ENCODE data around the gene MRPL10. TPM values are rescaled to one million over a fixed set of nuclear protein-coding genes. Genes with fewer than 3 reads are reported as not detected.

Gene MRPL10
- total RNA-seq, 1 experiment from 2014 or later = 67.2 TPM

DNA sequence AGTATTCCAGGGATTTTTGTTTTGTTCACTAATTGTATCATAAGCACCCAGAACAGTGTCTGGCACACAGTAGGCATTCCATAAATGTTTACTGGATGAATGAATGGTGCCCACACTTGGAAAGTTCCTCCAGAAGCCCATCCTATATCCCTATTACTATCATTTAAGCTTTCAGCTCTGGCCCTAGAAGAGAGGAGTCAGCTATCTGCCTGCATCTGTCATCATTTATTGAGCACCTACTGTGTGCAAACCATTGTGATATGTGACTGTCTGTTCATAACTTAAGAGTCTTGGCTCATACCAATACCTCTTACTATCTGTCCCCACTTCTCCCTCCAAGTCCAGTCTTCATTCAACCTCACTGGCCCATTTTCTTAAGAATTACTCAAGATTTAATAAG, 39.7 kb upstream of the MRPL10 start:
- H4K8ac ChIP-seq (replicated peaks; ENCODE audit: insufficient read length, low read depth, low read length) = no peak overlapping the region
- no peak overlapping the region for H2BK12ac ChIP-seq (ENCODE audit: insufficient read length, low read depth, low read length)
- TF ChIP-seq, protein P1, sequence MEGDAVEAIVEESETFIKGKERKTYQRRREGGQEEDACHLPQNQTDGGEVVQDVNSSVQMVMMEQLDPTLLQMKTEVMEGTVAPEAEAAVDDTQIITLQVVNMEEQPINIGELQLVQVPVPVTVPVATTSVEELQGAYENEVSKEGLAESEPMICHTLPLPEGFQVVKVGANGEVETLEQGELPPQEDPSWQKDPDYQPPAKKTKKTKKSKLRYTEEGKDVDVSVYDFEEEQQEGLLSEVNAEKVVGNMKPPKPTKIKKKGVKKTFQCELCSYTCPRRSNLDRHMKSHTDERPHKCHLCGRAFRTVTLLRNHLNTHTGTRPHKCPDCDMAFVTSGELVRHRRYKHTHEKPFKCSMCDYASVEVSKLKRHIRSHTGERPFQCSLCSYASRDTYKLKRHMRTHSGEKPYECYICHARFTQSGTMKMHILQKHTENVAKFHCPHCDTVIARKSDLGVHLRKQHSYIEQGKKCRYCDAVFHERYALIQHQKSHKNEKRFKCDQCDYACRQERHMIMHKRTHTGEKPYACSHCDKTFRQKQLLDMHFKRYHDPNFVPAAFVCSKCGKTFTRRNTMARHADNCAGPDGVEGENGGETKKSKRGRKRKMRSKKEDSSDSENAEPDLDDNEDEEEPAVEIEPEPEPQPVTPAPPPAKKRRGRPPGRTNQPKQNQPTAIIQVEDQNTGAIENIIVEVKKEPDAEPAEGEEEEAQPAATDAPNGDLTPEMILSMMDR (conservative IDR thresholded peaks at IDR 0.05) = no peak
- H3K23ac ChIP-seq (ENCODE audit: insufficient read length, low read depth, low read length) = no peak overlapping the region
- peaks cover 7% of the 10 kb centered on the region; the same call in 1 of the 2 replicates for H3K27me3 ChIP-seq (ENCODE audit: insufficient read depth, low read length)
- no peak overlapping the region for H2BK120ac ChIP-seq (ENCODE audit: low read depth, low read length, poor library complexity, severe bottlenecking)
- H3K36me3 Mint-ChIP-seq (ENCODE audit: insufficient read depth in 1 of 3, low read depth in 3 of 3) = no peaks in the 10 kb centered on the region
- H4K20me1 ChIP-seq (ENCODE audit: control insufficient read depth, insufficient read depth, insufficient read length) = no peaks in the 10 kb centered on the region
- H2BK20ac ChIP-seq (ENCODE audit: low read depth, low read length, poor library complexity, severe bottlenecking) = no peak overlapping the region
- no peaks in the 10 kb centered on the region for H3K9me3 ChIP-seq (ENCODE audit: control insufficient read depth, low read depth, low read length)
- no peak overlapping the region for H2BK5ac ChIP-seq (ENCODE audit: insufficient read length, low read length)
- H2AFZ ChIP-seq (ENCODE audit: low read length) = no peak overlapping the region
- peaks cover 7% of the 10 kb centered on the region; the same call in 1 of the 2 replicates for H3K4me1 ChIP-seq (ENCODE audit: insufficient read depth, low read length)
- H3K18ac ChIP-seq (ENCODE audit: insufficient read length, low read depth, low read length) = no peak overlapping the region
- no peak overlapping the region for H3K56ac ChIP-seq (ENCODE audit: insufficient read length, low read depth, low read length)
- no peak overlapping the region for H2BK15ac ChIP-seq (ENCODE audit: low read depth, low read length)
- H3K4ac ChIP-seq (ENCODE audit: low read depth, low read length) = no peak overlapping the region
- H3K9me3 Mint-ChIP-seq = no peaks in the 10 kb centered on the region; a peak in 1 of 5 replicates
- H3K4me2 ChIP-seq (ENCODE audit: insufficient read depth, insufficient read length, low read length) = no peak overlapping the region
- DNase-seq = no peak
- H3K4me3 Mint-ChIP-seq = no peak overlapping the region
- H4K5ac ChIP-seq (ENCODE audit: insufficient read length, low read depth, low read length) = no peak overlapping the region
- peaks cover 11% of the 10 kb centered on the region for H3K23me2 ChIP-seq (ENCODE audit: insufficient read length, low read depth, low read length, poor library complexity, severe bottlenecking)
- peaks cover 92% of the 10 kb centered on the region for H3K27me3 Mint-ChIP-seq (ENCODE audit: low read depth)
- no peak overlapping the region for H3K27ac ChIP-seq (ENCODE audit: insufficient read length, low read depth, low read length)
- H4K91ac ChIP-seq (ENCODE audit: insufficient read length, low read depth, low read length) = no peak overlapping the region
- H3K27ac Mint-ChIP-seq = no peak overlapping the region
- no peaks in the 10 kb centered on the region for H3K79me1 ChIP-seq (ENCODE audit: insufficient read depth, low read depth, low read length, poor library complexity, severe bottlenecking)
- no peaks in the 10 kb centered on the region for H3K79me2 ChIP-seq (ENCODE audit: insufficient read depth, low read length)
- H3K9ac ChIP-seq (ENCODE audit: extremely low read depth, insufficient read length, low read length) = no peak overlapping the region
- no peak overlapping the region for H3K14ac ChIP-seq (ENCODE audit: insufficient read depth, low read length)
- no peak overlapping the region for H3T11ph ChIP-seq (ENCODE audit: low read length)
- peaks cover 48 to 56% of the 10 kb centered on the region in 2 experiments for H3K4me1 Mint-ChIP-seq
- no peak overlapping the region for H2AK5ac ChIP-seq (ENCODE audit: insufficient read length, low read length)

Data from H9 (cell line).